ENCODE measurements around the gene SNX8. TPM values are rescaled to one million over a fixed set of nuclear protein-coding genes. Genes with fewer than 3 reads are reported as not detected.

Gene SNX8
- total RNA-seq, 1 experiment from 2014 or later = 40.6 TPM

DNA sequence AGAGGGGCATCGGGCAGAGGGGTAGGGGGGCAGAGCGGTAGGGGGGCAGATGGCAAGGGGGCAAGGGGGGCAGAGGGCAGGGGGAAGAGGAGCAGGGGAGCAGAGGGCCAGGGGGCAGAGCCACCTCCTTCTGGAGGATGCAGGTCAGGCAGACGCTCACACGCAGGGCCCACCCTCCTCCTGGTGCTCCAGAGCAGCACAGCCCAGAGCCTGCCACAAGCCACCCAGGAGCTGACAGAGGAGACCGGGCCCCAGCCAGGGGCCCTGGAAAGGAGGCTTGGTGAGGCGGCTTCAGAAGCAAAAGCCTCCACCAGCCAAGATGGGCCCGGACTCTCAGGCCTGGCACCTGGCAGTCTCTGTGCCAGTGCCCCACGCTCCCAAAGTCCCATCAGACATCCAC lies 94.6 kb downstream of the SNX8 start:
- Histone ChIP-seq H2BK120ac (ENCODE audit: low read depth, low read length, poor library complexity, severe bottlenecking) (no peak overlapping the region), H4K5ac (ENCODE audit: insufficient read length, low read depth, low read length) (no peak overlapping the region), H2AK5ac (ENCODE audit: insufficient read length, low read length) (no peak overlapping the region), H3K4me2 (ENCODE audit: insufficient read depth, insufficient read length, low read length) (no peak overlapping the region), H2BK20ac (ENCODE audit: low read depth, low read length, poor library complexity, severe bottlenecking) (no peak overlapping the region), H3K27me3 (ENCODE audit: insufficient read depth, low read length) (no peaks in the 10 kb centered on the region), H3K18ac (ENCODE audit: insufficient read length, low read depth, low read length) (no peak overlapping the region), H3K9me3 (ENCODE audit: control insufficient read depth, low read depth, low read length) (no peaks in the 10 kb centered on the region), H2BK15ac (ENCODE audit: low read depth, low read length) (no peak overlapping the region), H3K4ac (ENCODE audit: low read depth, low read length) (no peak overlapping the region), H3K79me2 (ENCODE audit: insufficient read depth, low read length) (no peaks in the 10 kb centered on the region), H3K14ac (ENCODE audit: insufficient read depth, low read length) (no peak overlapping the region), H2BK12ac (ENCODE audit: insufficient read length, low read depth, low read length) (no peak overlapping the region), H3T11ph (ENCODE audit: low read length) (no peak overlapping the region), H3K9ac (ENCODE audit: extremely low read depth, insufficient read length, low read length) (no peak overlapping the region), H3K23me2 (ENCODE audit: insufficient read length, low read depth, low read length, poor library complexity, severe bottlenecking) (no peaks in the 10 kb centered on the region), H4K8ac (replicated peaks; ENCODE audit: insufficient read length, low read depth, low read length) (no peak overlapping the region), H3K56ac (ENCODE audit: insufficient read length, low read depth, low read length) (no peak overlapping the region), H2AFZ (ENCODE audit: low read length) (no peak overlapping the region), H4K20me1 (ENCODE audit: control insufficient read depth, insufficient read depth, insufficient read length) (no peaks in the 10 kb centered on the region), H3K23ac (ENCODE audit: insufficient read length, low read depth, low read length) (no peak overlapping the region), H3K79me1 (ENCODE audit: insufficient read depth, low read depth, low read length, poor library complexity, severe bottlenecking) (peaks cover 5% of the 10 kb centered on the region), H4K91ac (ENCODE audit: insufficient read length, low read depth, low read length) (no peak overlapping the region), H3K4me1 (ENCODE audit: insufficient read depth, low read length) (no peaks in the 10 kb centered on the region), H2BK5ac (ENCODE audit: insufficient read length, low read length) (no peak overlapping the region), H3K27ac (ENCODE audit: insufficient read length, low read depth, low read length) (no peak overlapping the region)
- Mint-ChIP-seq H3K4me1 (no peaks in the 10 kb centered on the region), H3K27me3 (ENCODE audit: low read depth) (peaks cover 2% of the 10 kb centered on the region), H3K36me3 (ENCODE audit: insufficient read depth in 1 of 3, low read depth in 3 of 3) (peaks cover 44 to 84% (median 78%) of the 10 kb centered on the region in 3 experiments; a peak in 6 of 7 replicates), H3K9me3 (peaks cover 0 to 2% of the 10 kb centered on the region in 2 experiments; a peak in 1 of 5 replicates), H3K4me3 (no peak overlapping the region), H3K27ac (no peak overlapping the region)
- WGBS (ENCODE audit: extremely low coverage, insufficient read length, low lambda C conversion rate) = no CpG with 5 or more reads among the region's 8 CpGs
- DNase-seq = no peak
- TF ChIP-seq, protein P1, sequence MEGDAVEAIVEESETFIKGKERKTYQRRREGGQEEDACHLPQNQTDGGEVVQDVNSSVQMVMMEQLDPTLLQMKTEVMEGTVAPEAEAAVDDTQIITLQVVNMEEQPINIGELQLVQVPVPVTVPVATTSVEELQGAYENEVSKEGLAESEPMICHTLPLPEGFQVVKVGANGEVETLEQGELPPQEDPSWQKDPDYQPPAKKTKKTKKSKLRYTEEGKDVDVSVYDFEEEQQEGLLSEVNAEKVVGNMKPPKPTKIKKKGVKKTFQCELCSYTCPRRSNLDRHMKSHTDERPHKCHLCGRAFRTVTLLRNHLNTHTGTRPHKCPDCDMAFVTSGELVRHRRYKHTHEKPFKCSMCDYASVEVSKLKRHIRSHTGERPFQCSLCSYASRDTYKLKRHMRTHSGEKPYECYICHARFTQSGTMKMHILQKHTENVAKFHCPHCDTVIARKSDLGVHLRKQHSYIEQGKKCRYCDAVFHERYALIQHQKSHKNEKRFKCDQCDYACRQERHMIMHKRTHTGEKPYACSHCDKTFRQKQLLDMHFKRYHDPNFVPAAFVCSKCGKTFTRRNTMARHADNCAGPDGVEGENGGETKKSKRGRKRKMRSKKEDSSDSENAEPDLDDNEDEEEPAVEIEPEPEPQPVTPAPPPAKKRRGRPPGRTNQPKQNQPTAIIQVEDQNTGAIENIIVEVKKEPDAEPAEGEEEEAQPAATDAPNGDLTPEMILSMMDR (conservative IDR thresholded peaks at IDR 0.05) = no peak

Measured in H9 (cell line).